ENCODE results near the gene ATRNL1. TPM values are rescaled to one million over a fixed set of nuclear protein-coding genes. Genes with fewer than 3 reads are reported as not detected.

The ATRNL1 gene
- total and polyA plus RNA-seq, 2 of the 8 experiments (the other 6 are each of a cell fraction or from before 2014, with no cell fraction given): 5.1 to 17.6 TPM

DNA sequence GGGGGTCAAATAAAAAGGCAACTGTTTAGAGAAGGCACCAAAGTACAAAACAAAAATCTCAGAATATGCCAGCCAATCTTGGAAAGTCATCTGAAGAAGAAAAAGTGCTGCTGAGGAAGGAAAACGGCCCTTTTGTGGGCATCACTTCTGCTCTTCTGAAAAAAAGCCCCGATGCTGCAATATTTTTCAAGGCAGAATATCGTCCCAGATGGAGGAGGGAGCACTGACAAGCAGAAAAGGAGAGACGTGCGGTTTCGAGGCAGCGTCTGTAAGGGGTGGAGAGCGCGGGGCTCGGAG is 959 bp upstream of the ATRNL1 start:
- Histone ChIP-seq H4K91ac (replicated peaks; ENCODE audit: insufficient read length, low read length) (peak overlapping the region; percentile 8), H3K14ac (ENCODE audit: insufficient read length) (no peak overlapping the region), H3K18ac (ENCODE audit: extremely low read depth, low read length) (peak overlapping the region; percentile 60), H3K4me2 (ENCODE audit: insufficient read depth in 1 of 2, low read depth in 2 of 2, low read length in 2 of 2) (peak overlapping the region; percentile 88 to 89), H3K36me3 (ENCODE audit: control insufficient read depth in 2 of 4, insufficient read depth in 4 of 4, low read length in 3 of 4) (no peaks in the 10 kb centered on the region), H3K56ac (replicated peaks; ENCODE audit: insufficient read length, low read depth, low read length) (peak overlapping the region; percentile 42), H3K23ac (ENCODE audit: insufficient read length) (no peak overlapping the region), H3K27ac (ENCODE audit: low read depth, low read length) (no peak overlapping the region), H4K20me1 (replicated peaks in 1 of 2; ENCODE audit: control insufficient read depth in 1 of 2, insufficient read depth in 2 of 2, low read length in 2 of 2) (peaks cover 0 to 2% of the 10 kb centered on the region in 2 experiments), H2BK15ac (ENCODE audit: low read length) (no peak overlapping the region), H2BK5ac (ENCODE audit: low read depth, low read length) (no peak overlapping the region), H2AK5ac (ENCODE audit: low read depth, low read length) (no peak overlapping the region), H4K5ac (ENCODE audit: insufficient read length, low read depth, low read length) (peak overlapping the region; percentile 51), H2BK12ac (ENCODE audit: low read depth, low read length) (peak overlapping the region; percentile 91; the same call in 1 of the 2 replicates), H3K9ac (replicated peaks in 1 of 4; ENCODE audit: extremely low read depth in 1 of 4, low read depth in 3 of 4, low read length in 3 of 4) (peak overlapping the region; percentile 35 to 80 (median 46); a peak in 6 of 7 replicates), H2AFZ (ENCODE audit: low read length) (peak overlapping the region; percentile 28; the same call in 1 of the 2 replicates), H3K23me2 (ENCODE audit: low read depth, low read length) (peaks cover 7% of the 10 kb centered on the region; the same call in 1 of the 2 replicates), H3K79me2 (ENCODE audit: control insufficient read depth in 1 of 2, insufficient read depth in 2 of 2, low read length in 2 of 2) (0 out of 4 replicates have a peak, but pooled peaks cover 0 to 7% of the 10 kb centered on the region in 2 experiments), H3K79me1 (ENCODE audit: low read depth, low read length) (no peaks in the 10 kb centered on the region), H3K4me3 (ENCODE audit: extremely low read depth in 1 of 4, insufficient read depth in 2 of 4, low read depth in 3 of 4, low read length in 4 of 4) (peak overlapping the region; percentile 70 to 95 (median 78)), H2BK20ac (ENCODE audit: low read length) (no peak overlapping the region), H3K27me3 (replicated peaks in 1 of 4; ENCODE audit: control insufficient read depth in 3 of 4, extremely low read depth in 1 of 4, insufficient read depth in 3 of 4, low read length in 3 of 4) (peaks cover 0 to 20% (median 10%) of the 10 kb centered on the region in 4 experiments; a peak in 4 of 7 replicates), H2BK120ac (replicated peaks; ENCODE audit: low read depth, low read length) (peak overlapping the region; percentile 50), H3K9me3 (ENCODE audit: insufficient read depth in 2 of 2, low read depth in 1 of 2, low read length in 1 of 2) (peaks cover 0 to 3% of the 10 kb centered on the region in 2 experiments; a peak in 3 of 4 replicates), H4K8ac (ENCODE audit: extremely low read depth, insufficient read depth, low read length) (peak overlapping the region; percentile 84; the same call in 1 of the 2 replicates), H3K4ac (replicated peaks; ENCODE audit: insufficient read length, low read depth, low read length) (no peak overlapping the region), H3K4me1 (replicated peaks in 1 of 4; ENCODE audit: control insufficient read depth in 3 of 4, insufficient read depth in 4 of 4, low read length in 3 of 4) (peaks cover 0 to 8% (median under 1%) of the 10 kb centered on the region in 4 experiments; a peak in 3 of 7 replicates)
- FAIRE-seq: no peak
- 1% methylated on average over 10 of the region's 10 CpGs; no CpG with 5 or more reads in 1 of the 2 experiments for WGBS, 2 experiments (ENCODE audit: extremely low coverage in 1 of 2, insufficient coverage in 1 of 2, insufficient read length in 1 of 2, insufficient replicate concordance in 2 of 2, low coverage in 1 of 2, low lambda C conversion rate in 2 of 2, missing lambda C conversion rate in 1 of 2)
- POLR2A ChIA-PET (ENCODE audit: partially characterized antibody): interaction anchor here (1.4 kb wide), 1 partner anchor 46 kb away, joined by 3 read pairs; no protein-coding TSS in a partner anchor
- CTCF ChIA-PET (ENCODE audit: partially characterized antibody): interaction anchor here (1.5 kb wide), 1 partner anchor 212 kb away, joined by 3 read pairs; no protein-coding TSS in a partner anchor
- no peak for DNase-seq (ENCODE audit: low read depth in 1 of 2, low spot score in 2 of 2)
- TF ChIP-seq, protein P1, sequence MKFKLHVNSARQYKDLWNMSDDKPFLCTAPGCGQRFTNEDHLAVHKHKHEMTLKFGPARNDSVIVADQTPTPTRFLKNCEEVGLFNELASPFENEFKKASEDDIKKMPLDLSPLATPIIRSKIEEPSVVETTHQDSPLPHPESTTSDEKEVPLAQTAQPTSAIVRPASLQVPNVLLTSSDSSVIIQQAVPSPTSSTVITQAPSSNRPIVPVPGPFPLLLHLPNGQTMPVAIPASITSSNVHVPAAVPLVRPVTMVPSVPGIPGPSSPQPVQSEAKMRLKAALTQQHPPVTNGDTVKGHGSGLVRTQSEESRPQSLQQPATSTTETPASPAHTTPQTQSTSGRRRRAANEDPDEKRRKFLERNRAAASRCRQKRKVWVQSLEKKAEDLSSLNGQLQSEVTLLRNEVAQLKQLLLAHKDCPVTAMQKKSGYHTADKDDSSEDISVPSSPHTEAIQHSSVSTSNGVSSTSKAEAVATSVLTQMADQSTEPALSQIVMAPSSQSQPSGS (IDR thresholded peaks at IDR 0.05; ENCODE audit: low read length): no peak
- TF ChIP-seq SAP30 (IDR thresholded peaks at IDR 0.05; ENCODE audit: insufficient read depth, insufficient replicate concordance, low read length): no peak
- no peak for TF ChIP-seq HDAC6 (IDR thresholded peaks at IDR 0.05; ENCODE audit: low read depth, low read length)
- TF ChIP-seq, protein P2, sequence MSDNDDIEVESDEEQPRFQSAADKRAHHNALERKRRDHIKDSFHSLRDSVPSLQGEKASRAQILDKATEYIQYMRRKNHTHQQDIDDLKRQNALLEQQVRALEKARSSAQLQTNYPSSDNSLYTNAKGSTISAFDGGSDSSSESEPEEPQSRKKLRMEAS (IDR thresholded peaks at IDR 0.05): no peak
- no peak for TF ChIP-seq BACH1 (IDR thresholded peaks at IDR 0.05; ENCODE audit: low read length)
- TF ChIP-seq TCF12 (IDR thresholded peaks at IDR 0.05; ENCODE audit: low read depth, low read length): no peak
- no peak for TF ChIP-seq YY1 (IDR thresholded peaks at IDR 0.05; ENCODE audit: low read depth, low read length)
- TF ChIP-seq SIRT6 (IDR thresholded peaks at IDR 0.05; ENCODE audit: low read length): no peak
- no peak for TF ChIP-seq CTBP2 (IDR thresholded peaks at IDR 0.05; ENCODE audit: borderline replicate concordance, insufficient read depth, insufficient read length, low read length)
- TF ChIP-seq JUND (IDR thresholded peaks at IDR 0.05; ENCODE audit: low read length): no peak
- no peak for TF ChIP-seq EP300 (IDR thresholded peaks at IDR 0.05; ENCODE audit: borderline replicate concordance in 1 of 2, low read depth in 2 of 2, low read length in 2 of 2)

Measured in H1 (cell line).